Daoy (cell line): ENCODE data around the gene RGS7. TPM values are rescaled to one million over a fixed set of nuclear protein-coding genes. Genes with fewer than 3 reads are reported as not detected.
A peak's percentile ranks its signal among the peaks of the same experiment; 100 is the strongest.
"Not testable (repeated sequence)": the region's sequence is repeated elsewhere in the genome, so short reads cannot be mapped to it uniquely, and the experiment has no call there.

ENCODE experiments used
- DNase-seq: peaks from one replicate; pipeline ENCODE4 v3.0.0-alpha.2; 2015; ENCODE audit warnings: low read depth
- total RNA-seq: library from RNA; depleted of rRNA; stranded (reverse); fragments of >200 nt; shearing (Covaris generic); gene quantifications from 2 replicates; pipeline ENCODE4 v1.2.3, GENCODE V29; 2014

RGS7 gene
- total RNA-seq, 1 experiment from 2014 or later, result 0.74 TPM

DNA sequence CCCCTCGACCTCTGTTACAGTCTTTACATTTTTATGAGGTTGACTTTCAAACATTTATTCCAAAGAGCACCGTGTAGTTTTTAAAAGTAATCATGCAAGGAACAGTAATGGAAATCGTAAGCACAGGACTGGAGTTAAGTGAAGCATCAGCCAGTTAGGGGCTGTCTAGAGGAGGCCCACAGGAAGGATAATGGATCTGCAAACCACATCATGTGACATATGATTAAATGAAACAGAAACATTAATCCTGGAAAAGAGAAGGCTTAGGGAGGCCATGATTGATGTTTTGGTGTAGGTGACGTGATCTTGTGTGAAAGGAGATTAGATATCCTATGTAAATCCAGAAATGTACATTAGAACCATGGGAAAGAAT is 25.0 kb downstream of the RGS7 start:
- no peak for DNase-seq

DNA sequence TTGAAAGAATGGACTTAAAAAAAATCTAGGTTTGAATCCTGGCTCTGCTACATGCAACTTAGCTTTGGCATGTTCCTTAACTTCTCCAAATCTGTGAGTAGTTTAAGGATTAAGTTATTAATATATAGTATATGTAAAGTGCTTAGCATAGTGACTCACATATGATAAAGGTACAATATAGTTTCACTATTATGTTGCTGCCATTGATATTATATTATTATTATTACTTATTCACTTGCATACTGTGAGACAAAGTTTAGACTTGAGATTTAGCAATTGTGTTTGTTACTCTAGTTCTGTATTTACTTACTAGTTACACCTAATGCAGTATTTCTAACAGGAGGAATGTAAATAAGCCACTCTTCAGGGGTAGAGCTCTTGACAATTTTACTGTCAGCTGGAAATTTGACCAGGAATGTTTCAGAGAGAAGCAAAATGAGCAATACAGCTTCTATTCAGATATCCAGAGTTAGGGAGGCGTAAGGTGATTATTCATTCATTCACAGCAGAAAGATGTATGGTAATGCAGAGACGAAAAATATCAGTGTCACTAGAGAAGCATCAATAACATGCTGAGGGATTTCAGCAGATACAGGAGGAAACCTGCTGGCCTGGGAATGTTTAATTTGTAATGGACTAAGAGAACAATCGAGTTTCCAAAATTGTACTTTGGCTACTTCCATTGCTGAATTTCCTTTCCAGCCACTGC is 25.5 kb downstream of the RGS7 start:
- DNase-seq, result no peak

DNA sequence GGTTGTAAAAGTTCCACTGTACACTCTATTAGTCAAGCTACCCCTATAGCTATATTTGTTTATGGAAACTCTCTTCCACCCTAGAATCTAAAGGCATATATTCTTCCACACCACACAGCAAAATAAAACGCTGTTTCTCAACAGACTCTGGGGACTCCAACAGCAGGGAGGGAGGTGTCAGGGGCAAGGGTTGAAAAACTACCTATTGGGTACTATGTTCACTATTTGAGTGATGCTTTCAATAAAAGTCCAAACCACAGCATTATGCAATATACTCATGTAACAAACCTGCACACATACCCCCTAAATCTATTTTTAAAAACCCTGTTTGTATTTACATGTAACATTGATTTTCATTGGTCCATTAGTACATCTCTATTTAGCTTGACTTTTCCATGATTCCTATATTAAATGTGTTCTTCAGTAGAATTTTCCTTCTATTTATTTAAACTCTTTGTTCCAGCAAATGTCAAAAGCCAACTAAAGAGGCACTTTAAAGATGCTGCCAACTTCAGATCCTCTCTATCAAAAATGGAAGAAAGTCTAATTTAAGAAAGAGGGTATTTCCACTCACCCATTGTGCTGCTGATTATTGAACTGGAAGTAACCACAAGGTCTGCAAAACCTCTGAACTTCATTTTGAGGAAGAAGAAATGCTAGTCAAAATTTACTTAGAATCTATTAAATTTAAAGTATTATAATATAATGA is 26.2 kb downstream of the RGS7 start:
- DNase-seq, result no peak

DNA sequence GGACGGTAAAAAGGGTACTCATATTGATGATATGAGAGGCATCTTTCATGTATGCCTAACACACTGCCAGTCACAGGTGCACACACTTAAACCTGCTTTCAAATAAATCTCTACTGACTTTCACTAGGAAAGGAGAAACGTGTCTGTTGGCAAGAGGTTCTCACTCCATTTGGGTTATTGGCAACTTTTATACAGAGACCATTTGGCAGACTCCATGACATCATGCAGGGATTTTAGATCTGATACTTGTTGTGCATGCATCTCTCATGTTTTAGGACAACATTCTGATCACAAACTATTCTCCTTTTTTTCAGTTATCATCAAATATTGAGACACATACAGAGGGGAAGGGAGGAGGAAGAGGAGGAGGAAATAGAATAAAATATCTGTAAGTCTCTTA is 31.5 kb downstream of the RGS7 start:
- no peak for DNase-seq

DNA sequence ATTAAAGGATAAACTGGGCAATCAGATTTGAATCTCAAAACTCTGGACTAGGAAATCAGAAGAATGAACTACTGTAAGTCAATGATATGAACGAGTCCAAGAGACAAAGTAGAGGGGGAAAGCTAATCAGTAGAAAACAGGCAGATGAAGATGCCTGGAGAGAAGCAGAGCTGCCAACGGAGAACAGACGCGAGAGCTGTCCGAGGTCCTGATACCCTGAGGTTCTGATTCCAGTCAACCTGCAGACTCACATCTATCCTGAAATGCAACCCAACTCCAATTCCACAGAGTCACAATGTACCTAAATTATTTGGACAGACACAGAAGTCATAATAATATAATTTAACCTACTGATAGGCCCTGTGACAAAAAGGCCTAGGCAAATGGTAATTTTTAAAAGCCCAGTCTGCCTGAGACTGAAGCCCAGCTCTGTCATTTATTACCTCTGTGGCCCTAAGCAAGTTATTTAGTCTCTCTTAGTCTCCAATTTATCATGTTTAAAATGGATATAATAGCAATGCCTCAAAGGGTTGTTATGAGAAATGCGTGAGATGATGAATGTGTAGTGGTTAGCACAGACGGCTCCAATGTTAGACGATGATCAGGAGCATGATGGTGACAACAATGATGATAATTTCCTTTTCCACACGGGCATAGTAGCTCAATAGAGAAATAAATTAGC is 33.4 kb downstream of the RGS7 start:
- DNase-seq, result peak; percentile 46

DNA sequence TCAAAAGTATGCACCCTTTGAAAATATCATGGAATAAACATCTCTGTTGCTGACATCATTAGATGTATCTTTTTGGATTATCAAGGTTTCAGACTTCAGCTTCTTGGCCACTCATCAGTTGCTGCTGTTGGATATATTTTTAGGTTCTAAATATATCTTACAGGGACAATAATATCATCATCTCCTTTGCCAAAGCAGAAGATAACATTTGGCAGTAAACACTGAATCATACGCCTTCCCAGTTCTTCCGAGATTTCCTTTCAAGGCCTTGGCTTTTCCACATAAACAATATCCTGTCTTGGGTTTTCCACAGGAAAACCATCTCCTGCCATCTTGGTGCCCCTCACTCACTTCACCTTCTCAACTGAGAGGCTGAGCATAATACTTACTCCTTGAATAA is 39.3 kb downstream of the RGS7 start:
- DNase-seq, result no peak

DNA sequence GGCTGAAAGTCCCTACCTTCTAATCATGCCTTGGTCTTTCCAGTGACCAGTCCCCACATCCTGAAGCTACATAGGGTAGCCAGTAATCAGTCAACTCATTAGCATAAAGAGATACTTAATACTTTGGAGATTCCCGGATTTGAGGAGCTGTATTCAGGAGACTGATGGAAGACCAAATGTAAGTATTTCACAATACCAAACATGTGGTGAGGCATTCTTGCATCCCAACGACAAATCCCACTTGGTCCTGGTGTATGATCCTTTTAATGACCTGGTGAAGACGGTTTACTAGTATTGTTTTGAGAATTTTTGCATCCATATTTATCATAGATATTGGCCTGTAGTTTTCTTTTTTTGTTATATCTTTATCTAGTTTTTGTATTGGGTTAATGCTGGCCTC is 40.6 kb downstream of the RGS7 start:
- no peak for DNase-seq

DNA sequence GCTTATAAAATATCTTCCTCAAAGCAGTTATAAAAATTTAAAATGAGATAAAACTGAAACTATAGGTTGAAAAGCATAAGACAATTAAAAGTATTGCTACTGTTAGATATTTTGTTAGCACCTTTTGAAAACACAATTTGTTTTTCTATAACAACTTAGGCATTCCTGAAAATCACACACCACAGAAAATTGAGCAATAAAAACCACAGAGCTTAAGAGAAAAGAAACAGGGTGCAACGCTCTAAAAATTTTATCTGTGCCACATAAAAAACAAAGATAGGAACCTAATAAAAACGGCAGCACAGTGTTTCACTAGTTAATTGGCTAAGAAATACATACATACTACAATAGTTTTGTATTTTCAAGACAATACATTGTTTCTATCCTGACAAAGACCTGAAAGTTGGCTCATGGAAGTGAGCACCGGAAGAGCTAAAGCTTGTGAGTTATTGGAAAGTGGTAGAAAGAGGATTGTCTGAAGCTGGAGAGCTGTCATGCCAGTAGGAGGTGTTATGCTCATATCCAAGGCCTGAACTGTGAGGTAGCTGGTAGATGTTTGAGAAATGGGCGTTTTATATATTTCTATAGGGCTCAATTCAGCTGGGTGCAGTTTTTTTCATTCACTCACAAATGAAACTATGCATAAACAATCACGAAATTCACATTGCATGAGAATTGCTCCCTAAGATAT is 45.8 kb downstream of the RGS7 start:
- DNase-seq, result peak; percentile 39

DNA sequence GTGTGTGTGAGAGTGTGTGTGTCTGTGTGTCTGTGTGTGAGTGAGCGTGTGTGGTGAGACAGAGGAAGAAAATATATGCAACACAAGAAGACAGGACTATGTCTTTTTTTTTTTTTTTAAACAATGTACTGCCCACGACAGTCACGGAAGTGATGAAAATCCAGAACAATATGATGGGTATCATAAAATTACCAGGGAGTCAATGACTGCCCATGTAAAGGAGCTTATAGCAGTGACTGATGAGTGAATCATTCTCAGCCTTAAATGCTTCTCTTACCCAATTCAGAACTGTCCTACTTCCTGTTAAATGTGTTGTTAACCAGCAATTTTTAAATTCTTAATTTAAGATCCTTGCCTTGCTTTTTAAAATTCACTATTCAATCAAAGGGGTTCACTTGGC is 46.6 kb downstream of the RGS7 start:
- peak; percentile 62 for DNase-seq

DNA sequence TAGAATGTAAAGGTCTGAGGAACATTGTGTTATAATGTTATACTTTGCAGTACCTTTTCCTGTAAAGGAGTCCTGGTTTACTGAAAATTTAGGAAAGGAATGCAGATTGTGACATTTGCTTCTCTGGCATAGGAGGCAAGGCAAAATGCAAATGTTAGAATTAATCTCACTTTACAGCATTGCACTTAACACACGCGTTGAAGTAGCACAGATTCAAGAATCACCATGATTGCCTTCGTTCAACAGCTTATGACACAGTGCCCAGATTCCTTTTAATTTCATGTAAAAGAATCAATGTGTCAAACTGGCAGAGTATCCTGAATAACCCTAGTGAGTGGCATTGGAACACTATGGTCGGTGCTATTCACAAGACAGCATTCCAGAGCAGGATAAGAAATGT is 47.4 kb downstream of the RGS7 start:
- DNase-seq, result no peak

DNA sequence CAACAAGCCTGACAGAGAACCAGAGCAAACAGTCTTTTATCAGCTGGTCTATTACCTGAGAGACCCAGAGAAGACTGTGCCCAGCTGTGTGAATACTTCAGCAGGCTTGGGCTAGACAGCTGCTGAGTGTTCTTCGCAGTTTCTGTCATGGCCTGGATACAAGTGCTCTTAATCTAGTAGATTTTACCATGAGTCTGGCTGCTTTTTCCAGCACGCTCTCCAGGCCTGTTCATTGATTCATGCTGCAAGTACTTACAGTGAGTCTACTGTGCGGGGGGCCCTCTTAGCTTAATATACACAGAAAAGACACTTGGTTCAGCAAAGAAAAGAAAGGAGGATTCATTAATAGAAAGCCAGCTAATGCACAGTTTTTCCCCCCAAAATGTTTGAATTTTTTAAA is 48.5 kb downstream of the RGS7 start:
- no peak for DNase-seq

DNA sequence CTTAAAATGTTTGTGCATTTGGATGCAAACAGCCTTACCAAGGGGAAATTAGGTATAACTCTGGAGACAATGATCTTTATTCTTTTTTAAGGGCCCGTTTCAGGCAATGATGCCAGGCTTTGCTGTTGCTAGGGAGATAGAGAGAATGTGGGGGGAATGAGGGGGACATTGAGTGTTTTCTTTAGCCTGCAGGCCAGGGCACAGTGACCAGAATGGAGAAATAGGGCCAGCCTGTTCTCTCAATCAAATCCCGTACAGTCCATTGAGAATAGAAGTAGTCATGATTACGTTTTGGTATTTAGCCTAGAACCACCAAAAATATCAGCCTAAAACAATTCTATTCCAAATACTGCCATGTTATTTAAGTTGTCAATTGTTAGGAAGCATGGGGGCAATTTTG is 49.0 kb downstream of the RGS7 start:
- DNase-seq, result no peak

DNA sequence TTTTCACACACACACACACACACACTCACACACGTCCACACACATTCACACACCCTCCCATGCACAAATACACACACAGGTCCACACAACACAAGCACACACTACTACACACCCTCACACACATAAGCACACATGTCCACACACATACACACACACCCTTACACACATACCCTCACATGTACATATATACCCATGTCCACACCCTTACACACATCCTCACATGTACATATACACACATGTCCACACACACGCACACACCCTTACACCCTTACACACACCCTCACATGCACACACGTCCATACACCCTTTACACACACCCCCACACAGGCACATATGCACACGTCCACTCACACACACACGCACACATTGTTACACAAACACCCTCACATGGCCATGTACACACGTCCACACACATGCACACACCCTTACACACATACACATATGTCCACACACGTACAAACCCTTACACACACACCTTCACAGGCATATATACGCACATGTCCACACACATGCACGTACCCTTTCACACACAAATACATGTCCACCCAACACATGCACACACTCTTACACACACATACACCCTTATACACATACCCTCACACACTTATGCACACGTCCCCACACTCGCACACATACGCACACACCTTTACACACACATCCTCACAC is 50.7 kb downstream of the RGS7 start:
- no peak for DNase-seq

DNA sequence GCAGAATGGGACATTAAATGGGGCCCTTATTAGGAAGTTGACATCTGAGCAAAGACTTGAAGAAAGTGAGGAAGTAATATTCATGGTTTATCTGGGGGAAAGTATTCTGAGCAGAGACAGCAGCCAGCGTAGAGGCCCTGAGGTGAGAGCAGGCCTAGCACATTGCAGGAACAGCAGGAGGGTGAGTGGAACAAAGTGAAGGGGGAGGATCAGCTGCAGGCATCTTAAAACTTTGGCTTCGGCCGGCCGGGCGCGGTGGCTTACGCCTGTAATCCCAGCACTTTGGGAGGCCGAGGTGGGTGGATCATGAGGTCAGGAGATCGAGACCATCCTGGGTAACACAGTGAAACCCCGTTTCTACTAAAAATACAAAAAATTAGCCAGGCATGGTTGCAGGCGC is 55.0 kb downstream of the RGS7 start:
- not testable (repeated sequence) for DNase-seq

DNA sequence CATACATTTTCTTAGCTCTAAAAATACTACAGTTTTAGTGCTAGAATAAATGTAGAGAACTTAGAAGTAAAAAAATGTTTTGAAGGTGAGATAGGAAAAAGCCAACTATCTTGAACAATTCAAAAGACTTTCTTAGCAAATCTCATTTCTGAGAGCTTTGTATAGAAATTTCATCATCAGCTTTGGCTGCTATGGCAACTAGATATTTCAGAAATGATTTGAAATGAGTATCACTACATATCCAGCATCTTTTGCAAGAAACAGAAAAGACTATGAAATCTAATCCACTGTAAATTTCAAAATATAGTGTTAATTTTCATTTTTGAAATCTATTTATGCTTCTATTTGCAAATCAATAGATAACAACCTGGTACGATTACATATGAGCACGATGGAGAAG is 57.7 kb downstream of the RGS7 start:
- no peak for DNase-seq

DNA sequence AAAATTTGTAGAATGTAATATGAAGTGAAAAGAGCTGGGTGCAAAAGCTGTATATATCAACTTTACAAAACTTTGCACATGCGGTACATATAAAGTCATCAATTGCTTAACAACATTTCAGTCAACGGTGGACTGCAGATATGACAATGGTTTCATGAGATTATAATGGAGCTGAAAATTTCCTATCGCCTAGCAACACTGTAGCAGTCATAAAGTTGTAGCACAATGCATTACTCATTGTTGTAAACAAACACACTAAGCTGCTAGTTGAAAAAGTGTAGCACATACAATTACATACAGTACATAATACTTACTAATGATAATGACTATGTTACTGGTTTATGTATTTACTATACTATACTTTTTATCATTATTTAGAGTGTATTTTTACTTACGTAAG is 64.0 kb downstream of the RGS7 start:
- no peak for DNase-seq

DNA sequence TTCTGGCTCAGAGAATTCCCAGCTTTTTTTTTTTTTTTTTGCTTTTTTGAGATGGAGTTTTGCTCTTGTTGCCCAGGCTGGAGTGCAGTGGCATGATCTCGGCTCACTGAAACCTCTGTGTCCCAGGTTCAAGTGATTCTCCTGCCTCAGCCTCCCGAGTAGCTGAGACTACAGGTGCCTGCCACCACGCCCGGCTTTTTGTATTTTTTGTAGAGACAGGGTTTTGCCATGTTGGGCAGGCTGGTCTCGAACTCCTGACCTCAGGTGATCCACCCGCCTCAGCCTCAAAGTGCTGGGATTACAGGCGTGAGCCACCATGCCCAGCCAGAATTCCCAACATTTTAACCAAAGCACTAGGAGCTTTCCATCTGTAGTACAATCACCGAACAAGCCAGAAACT is 65.5 kb downstream of the RGS7 start:
- DNase-seq, result not testable (repeated sequence)

DNA sequence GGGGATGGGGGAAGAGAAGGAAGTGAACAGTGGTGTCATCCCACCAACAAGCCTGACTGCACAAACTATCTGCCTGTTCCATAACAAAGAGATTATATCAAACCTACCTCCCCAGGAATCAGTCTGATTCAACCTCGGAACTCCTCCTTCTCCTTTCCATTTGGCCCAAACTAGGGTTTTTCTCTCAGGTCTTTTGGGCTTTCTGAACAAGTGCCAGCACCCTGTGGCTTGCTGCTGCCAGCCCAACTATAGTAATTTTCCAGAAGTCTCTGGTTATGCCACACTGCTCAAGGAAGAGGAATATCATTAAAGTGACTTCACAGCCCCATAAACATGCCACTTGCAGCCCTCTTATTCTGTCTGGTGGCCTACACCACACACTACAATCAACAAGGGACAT is 70.5 kb downstream of the RGS7 start:
- no peak for DNase-seq

DNA sequence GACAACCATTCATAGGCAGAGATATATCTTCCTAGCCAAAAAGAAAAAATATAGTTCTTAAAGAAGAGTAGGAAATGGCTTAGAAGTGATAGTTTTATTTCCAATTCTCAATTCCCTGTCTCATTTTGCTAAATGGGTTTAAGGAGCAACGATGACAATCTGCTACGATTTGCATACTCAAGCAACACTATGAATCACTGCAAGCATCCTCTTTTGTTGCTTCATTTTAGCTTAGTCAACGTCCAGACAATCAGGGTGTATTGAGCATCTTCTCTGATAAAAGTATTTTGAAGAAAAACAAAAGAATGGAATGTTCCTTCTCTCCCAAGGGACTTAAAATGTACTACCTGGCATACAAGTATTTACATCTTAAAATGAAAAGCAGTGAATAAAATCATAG is 80.6 kb downstream of the RGS7 start:
- DNase-seq, result no peak

DNA sequence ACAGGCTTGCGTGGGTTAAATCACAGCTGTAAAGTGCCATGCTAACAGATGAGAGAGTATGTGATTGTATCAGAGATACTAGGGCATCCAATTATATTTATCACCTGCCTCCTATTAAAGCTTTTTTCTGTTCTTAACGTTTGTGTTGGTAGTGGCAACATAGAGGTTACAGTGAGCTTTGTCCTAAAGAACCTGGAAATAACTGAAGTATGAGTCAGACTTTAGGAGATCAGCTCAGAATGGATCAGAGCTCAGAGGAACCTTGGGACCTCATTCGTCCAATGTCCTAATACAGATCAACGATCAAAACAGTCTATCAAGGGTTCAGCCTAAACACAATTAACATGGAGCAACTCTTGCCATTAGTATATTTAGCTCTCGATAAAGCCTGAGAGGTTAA is 81.0 kb downstream of the RGS7 start:
- DNase-seq, result no peak

DNA sequence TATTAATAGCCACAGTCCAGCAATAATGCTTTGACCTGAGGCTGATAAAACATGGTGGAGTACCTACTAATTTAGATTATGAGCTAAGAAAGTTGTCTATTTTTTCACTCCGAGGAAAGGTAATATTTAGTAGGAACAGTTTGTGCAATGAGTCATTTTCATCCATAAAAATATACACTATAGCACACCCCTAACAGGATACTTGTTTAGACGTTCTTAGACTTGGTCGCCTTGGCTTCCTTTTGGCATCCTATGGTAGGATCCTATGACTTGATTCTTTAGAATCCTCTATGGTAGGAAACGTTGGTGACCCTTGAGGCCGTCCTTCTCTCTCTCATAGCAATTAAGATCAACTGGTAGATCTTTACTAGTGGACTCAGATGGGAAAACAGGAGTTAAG is 81.8 kb downstream of the RGS7 start:
- DNase-seq, result no peak

DNA sequence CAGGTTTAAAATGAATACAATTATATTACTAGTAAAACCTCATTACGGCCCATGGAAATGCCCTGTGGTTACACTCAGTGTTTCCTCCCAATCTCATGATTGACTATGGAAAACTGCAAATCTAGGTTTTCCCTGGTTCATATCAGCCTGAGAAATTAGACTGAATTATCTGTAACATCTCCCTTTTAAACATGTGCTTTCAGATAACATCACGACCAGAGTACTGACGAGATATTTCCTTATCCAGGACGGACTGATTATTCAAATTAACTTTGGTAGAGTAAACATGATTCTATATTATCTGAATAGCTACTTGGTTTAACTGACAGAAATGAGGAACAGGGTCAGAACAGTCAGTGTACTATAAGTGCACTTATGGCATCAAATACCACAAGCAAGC is 82.3 kb downstream of the RGS7 start:
- no peak for DNase-seq
